HEK293T (cell line): ENCODE results near the gene SELENOS.

Source experiments
- CTCF ChIA-PET: fragments of 350-600 bp; formaldehyde crosslinking; extraction: SDS; loops from one replicate; lab custom pipeline; 2021; ENCODE audit warnings: antibody characterized with exemption, inconsistent platforms; lab: Yijun Ruan, JAX
- POLR2A ChIA-PET: fragments of 350-600 bp; formaldehyde crosslinking; extraction: SDS; loops from one replicate; lab custom pipeline; 2020; ENCODE audit warnings: antibody characterized with exemption, inconsistent platforms; lab: Yijun Ruan, JAX
- DNase-seq: peaks from one replicate; pipeline ENCODE4 v3.0.0; 2012; ENCODE audit warnings: mixed read lengths; ENCODE audit errors: extremely low spot score
- ARNT ChIP-seq: fragments of 450-650 bp; IDR thresholded peaks from 2 replicates; pipeline ENCODE4 v1.6.1; 2017; ENCODE audit warnings: mild to moderate bottlenecking
- BHLHE40 ChIP-seq: fragments of 450-650 bp; IDR thresholded peaks from 2 replicates; pipeline ENCODE4 v1.6.1; 2016; ENCODE audit warnings: mild to moderate bottlenecking, moderate library complexity, borderline replicate concordance
- CTBP1 ChIP-seq: fragments of 450-650 bp; IDR thresholded peaks from 2 replicates; pipeline ENCODE4 v1.6.1; 2016; ENCODE audit warnings: borderline replicate concordance
- ELF4 ChIP-seq: fragments of 450-650 bp; IDR thresholded peaks from 2 replicates; pipeline ENCODE4 v1.6.1; 2017; ENCODE audit warnings: antibody characterized with exemption
- FOXA1 ChIP-seq: fragments of 450-650 bp; IDR thresholded peaks from 2 replicates; pipeline ENCODE4 v1.6.1; 2016; ENCODE audit warnings: mild to moderate bottlenecking
- FOXK2 ChIP-seq: fragments of 450-650 bp; IDR thresholded peaks from 2 replicates; pipeline ENCODE4 v1.6.1; 2016; ENCODE audit warnings: mild to moderate bottlenecking
- FOXM1 ChIP-seq: fragments of 450-650 bp; IDR thresholded peaks from 2 replicates; pipeline ENCODE4 v1.6.1; 2017; ENCODE audit warnings: mild to moderate bottlenecking, borderline replicate concordance
- HDGF ChIP-seq: fragments of 450-650 bp; IDR thresholded peaks from 2 replicates; pipeline ENCODE4 v1.6.1; 2017; ENCODE audit warnings: antibody characterized with exemption, borderline replicate concordance
- L3MBTL2 ChIP-seq: fragments of 450-650 bp; conservative IDR thresholded peaks from 2 replicates; pipeline ENCODE4 v1.6.1; 2016; ENCODE audit warnings: mild to moderate bottlenecking
- LEF1 ChIP-seq: fragments of 450-650 bp; IDR thresholded peaks from 2 replicates; pipeline ENCODE4 v1.6.1; 2017; ENCODE audit warnings: mild to moderate bottlenecking, borderline replicate concordance
- NFRKB ChIP-seq: fragments of 450-650 bp; IDR thresholded peaks from 2 replicates; pipeline ENCODE4 v1.6.1; 2016; ENCODE audit warnings: mild to moderate bottlenecking, moderate library complexity
- SP1 ChIP-seq: fragments of 450-650 bp; IDR thresholded peaks from 2 replicates; pipeline ENCODE4 v1.6.1; 2017
- SUZ12 ChIP-seq: fragments of 450-650 bp; IDR thresholded peaks from 2 replicates; pipeline ENCODE4 v1.6.1; 2016; ENCODE audit warnings: mild to moderate bottlenecking
- TARDBP ChIP-seq: fragments of 450-650 bp; IDR thresholded peaks from 2 replicates; pipeline ENCODE4 v1.6.1; 2016
- ZNF384 ChIP-seq: fragments of 450-650 bp; IDR thresholded peaks from 2 replicates; pipeline ENCODE4 v1.6.1; 2016
- TF ChIP-seq, protein P1 (sequence below): fragments of 450-650 bp; IDR thresholded peaks from 2 replicates; pipeline ENCODE4 v1.6.1; 2016

The SELENOS gene

DNA sequence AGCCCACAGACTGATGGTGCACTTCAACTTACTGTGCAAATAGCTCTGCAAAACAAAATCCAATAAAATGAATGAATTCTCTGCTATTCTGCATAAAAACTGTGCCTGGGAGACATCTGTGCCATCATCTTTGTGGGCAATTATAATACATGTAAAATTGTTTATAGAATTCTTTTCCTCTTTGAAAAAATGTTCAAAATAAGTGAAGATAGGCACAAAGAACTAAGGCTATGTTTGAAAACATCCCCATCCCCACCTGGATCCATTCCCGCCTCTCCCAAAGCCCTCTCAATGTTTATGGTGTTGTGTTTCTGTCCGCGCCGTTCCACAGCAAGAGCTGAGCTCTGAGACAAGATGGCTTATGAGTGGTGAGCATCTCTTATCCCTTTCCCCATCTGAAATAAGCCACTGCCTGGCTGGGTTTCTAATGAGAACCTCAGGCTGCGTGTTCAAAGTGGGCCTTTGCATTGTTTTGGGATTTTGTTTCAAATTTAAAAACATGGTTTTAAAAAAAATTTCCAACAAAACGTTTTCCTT lies 40.1 kb upstream of the SELENOS start:
- no peak for DNase-seq
- no peak for TF ChIP-seq TARDBP
- TF ChIP-seq ELF4: no peak
- no peak for TF ChIP-seq SUZ12
- TF ChIP-seq SP1: no peak
- TF ChIP-seq L3MBTL2: no peak
- TF ChIP-seq ZNF384: no peak
- no peak for TF ChIP-seq FOXM1
- TF ChIP-seq NFRKB: no peak
- TF ChIP-seq HDGF: no peak
- no peak for TF ChIP-seq BHLHE40
- TF ChIP-seq ARNT: no peak
- TF ChIP-seq CTBP1: no peak
- TF ChIP-seq FOXK2: no peak
- TF ChIP-seq LEF1: no peak
- no peak for TF ChIP-seq FOXA1
- TF ChIP-seq, protein P1, sequence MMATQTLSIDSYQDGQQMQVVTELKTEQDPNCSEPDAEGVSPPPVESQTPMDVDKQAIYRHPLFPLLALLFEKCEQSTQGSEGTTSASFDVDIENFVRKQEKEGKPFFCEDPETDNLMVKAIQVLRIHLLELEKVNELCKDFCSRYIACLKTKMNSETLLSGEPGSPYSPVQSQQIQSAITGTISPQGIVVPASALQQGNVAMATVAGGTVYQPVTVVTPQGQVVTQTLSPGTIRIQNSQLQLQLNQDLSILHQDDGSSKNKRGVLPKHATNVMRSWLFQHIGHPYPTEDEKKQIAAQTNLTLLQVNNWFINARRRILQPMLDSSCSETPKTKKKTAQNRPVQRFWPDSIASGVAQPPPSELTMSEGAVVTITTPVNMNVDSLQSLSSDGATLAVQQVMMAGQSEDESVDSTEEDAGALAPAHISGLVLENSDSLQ: no peak
- ChIA-PET CTCF (interaction anchor here (0.5 to 0.8 kb wide), 2 partner anchors 17 to 405 kb away, joined by 3 read pairs; no protein-coding TSS in a partner anchor), POLR2A (interaction anchor here (2.2 kb wide), 1 partner anchor 23 kb away, joined by 6 read pairs; the partner anchor contains the start of gene SNRPA1)

DNA sequence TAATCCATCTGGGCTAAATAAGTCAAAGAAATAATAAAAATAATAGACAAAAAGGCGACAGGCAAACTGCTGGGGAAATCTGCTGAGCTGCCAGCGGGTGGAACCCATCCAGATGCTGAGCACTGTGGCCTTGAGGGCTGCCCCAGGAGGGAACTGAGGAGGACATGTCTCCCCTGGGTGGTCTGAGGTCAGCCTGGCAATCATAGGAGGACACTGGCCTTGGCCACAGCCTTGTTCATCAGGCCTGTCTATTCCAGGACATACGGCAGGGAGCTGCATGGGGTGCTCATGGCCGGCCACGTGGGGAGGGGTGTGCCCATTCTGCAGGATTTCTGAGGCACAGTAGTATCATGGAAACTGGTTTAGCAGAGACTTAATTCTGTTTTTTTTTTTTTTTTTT lies 39.2 kb upstream of the SELENOS start:
- no peak for DNase-seq
- ChIA-PET POLR2A (interaction anchor here (2.2 kb wide), 1 partner anchor 22 kb away, joined by 6 read pairs; the partner anchor contains the start of gene SNRPA1), CTCF (interaction anchor here (0.7 to 0.8 kb wide), 3 partner anchors 17 to 301 kb away, joined by 3 to 4 read pairs (median 3); no protein-coding TSS in a partner anchor)
- TF ChIP-seq L3MBTL2 (no peak), ELF4 (no peak), NFRKB (no peak), CTBP1 (no peak), BHLHE40 (no peak), SUZ12 (no peak), FOXK2 (no peak), FOXA1 (no peak), SP1 (no peak), ARNT (no peak), LEF1 (no peak), HDGF (no peak), TARDBP (no peak), FOXM1 (no peak), ZNF384 (no peak)
- TF ChIP-seq, protein P1: no peak

DNA sequence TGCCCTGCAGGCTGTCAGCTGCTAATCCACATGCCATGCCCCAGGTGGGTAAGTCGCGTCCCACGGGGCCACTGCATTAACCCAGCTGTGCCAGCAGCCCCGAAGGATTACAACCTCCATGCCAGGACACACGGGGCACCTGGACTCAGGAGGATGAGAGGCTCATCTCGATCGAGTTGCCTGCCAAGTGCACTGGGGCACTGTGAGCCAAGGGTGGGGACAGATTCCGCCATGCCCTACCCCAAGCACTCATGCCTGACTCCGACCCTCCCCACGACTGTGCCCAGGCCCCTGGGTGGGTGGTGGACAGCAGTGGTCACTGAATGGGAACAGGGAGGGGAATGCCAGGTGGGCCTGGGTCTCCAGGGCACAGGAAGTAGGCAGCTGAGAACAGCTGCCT lies 38.5 kb upstream of the SELENOS start:
- CTCF ChIA-PET: no interaction called here

DNA sequence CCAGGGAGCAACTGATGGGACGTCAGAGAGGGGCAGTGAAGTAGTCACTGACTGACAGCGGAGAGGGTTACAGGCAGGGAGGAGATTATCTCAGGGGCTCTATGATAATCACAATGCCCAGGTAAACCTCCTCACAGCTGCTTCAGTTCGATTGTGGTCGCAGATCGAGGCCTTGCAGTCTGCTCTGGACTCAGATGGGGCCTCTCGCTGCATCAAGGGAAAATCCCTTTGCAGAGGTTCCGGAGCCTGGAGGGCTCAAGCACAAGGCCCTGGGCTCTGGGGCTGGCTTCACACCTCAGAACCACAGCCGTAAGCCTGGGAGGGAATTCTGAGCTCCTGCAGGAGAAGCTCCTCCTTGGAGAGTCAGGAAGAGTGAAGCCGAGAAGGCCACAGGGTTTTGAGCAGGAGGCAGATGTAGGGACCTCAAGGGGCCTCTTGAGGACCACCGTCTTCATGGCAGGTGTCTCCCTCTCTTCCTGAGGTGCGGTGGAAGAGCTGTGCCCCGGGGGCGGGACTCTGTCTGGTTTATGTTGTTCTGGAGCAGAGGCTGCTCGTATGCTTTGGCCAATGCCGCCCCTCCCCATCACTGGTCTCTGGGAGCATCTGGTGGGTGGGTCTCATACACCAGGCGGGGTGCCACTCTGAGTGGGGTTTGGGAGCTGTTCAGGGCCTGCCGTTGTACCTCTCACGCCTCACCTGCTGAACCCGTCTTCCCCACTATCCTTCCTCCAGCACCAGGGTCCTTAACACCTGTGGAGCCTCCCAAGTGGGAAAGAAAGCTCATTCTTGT lies 37.2 kb upstream of the SELENOS start:
- TF ChIP-seq SP1: no peak
- no peak for TF ChIP-seq FOXK2
- TF ChIP-seq NFRKB: no peak
- TF ChIP-seq HDGF: no peak
- no peak for TF ChIP-seq SUZ12
- TF ChIP-seq FOXM1: no peak
- no peak for TF ChIP-seq FOXA1
- TF ChIP-seq CTBP1: no peak
- no peak for TF ChIP-seq BHLHE40
- no peak for TF ChIP-seq TARDBP
- TF ChIP-seq LEF1: no peak
- TF ChIP-seq ELF4: no peak
- no peak for TF ChIP-seq ZNF384
- TF ChIP-seq, protein P1: no peak
- no peak for TF ChIP-seq L3MBTL2
- TF ChIP-seq ARNT: no peak
- ChIA-PET CTCF (no interaction called here), POLR2A (interaction anchor here (1.1 to 1.3 kb wide), 2 partner anchors 12 to 19 kb away, joined by 3 to 5 read pairs; partner anchors contain the start of gene SNRPA1)
- DNase-seq: no peak

More for the DNA sequence above, 38.5 kb upstream of the SELENOS start:
- POLR2A ChIA-PET: interaction anchor here (1.1 to 1.3 kb wide), 2 partner anchors 13 to 20 kb away, joined by 3 to 5 read pairs; partner anchors contain the start of gene SNRPA1
- DNase-seq: no peak
- TF ChIP-seq ARNT: no peak

DNA sequence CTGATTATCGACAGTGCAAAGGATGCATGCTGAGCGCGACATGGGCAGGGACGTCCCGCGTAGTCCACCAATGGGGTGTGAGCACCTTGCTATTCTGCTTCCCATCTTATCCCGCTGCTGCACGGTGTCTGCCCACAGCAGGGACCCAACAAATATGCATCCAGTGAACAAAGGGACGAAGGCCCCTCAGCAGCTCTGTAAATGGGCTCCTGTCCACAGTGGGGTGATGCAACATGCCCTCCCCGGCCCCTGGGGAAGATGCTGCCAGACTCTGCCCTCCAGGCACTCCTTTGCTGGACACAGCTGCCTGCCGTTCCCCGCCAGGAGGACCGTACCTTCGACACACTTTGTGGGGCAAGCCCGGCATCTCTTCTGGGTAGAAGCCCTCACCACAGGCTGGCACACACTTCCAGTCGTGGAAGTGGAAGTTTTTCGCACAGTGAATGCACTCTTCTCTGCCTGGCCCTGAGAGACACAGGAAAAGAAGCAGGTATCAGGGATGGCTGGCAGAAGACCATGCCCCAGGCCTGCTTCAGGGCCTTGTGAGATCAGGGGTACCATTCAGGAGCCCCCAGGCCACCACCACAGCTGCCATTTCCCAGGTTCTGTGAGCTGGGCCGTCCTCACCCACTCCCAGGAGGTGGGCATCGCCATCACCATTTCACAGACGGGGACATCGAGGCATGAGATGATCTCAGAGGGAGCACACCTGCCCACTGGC lies 35.9 kb upstream of the SELENOS start:
- TF ChIP-seq FOXM1: no peak
- no peak for TF ChIP-seq LEF1
- no peak for TF ChIP-seq BHLHE40
- TF ChIP-seq ARNT: no peak
- no peak for TF ChIP-seq FOXK2
- TF ChIP-seq NFRKB: no peak
- no peak for TF ChIP-seq TARDBP
- no peak for TF ChIP-seq HDGF
- CTCF ChIA-PET: no interaction called here
- POLR2A ChIA-PET: no interaction called here
- no peak for DNase-seq
